NOMO-1 treated with DMSO at 0.1 percent for 48 hours (cell line): ENCODE data around the gene OPN4.

Experiments
- DNase-seq: peaks from one replicate; lab custom pipeline; 2025; ENCODE audit not compliant: unreplicated experiment; lab: John Stamatoyannopoulos, UW

Gene OPN4

DNA sequence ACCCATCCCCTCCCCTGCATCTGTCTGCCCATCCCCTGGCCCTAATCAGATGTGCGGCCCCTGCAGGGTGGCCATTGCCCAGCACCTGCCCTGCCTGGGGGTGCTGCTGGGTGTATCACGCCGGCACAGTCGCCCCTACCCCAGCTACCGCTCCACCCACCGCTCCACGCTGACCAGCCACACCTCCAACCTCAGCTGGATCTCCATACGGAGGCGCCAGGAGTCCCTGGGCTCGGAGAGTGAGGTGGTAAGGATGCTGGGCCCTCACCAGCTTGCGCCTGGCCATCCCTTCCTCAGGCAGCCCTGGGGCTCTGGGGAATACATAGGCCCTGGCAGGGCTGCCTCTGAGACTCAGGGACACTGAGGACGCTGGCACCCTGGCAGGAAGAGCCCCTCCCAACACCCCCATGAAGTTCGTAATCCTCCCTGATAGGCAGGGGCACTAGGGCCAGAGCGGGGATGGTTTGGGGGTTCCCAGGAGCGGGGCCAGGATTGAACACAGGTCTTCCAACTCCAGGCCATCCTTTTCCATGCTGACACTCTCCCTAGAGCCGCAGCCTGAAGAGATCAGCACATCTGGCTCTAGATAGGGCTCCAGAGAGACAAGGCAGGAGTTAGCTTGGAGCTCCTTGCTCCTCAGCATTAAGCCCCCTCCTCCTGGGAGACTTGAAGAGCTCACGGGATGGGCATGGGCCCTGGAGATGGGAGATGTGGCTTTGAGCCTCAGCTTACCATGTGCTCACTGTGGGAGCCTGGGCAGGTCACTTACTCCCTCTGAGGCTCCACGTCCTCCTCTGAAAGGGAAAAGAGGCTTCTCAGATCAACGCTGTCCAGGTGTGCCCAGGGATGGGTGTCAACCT lies 8.1 kb downstream of the OPN4 start:
- no peak for DNase-seq

DNA sequence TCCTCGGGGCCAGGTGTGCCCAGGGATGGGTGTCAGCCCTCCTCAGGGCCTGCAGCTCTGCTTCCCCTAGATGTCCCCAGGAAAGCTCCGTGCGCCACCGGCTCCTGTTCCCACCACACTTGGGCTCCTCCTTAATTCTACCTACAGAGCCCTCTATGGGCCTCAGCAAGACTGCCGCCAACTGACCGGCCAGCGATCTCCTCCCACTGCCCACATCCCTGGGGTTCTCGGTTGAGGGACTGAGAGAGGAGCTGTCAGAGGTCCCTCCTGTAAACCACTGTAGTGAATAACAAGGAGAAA lies 8.6 kb downstream of the OPN4 start:
- no peak for DNase-seq

DNA sequence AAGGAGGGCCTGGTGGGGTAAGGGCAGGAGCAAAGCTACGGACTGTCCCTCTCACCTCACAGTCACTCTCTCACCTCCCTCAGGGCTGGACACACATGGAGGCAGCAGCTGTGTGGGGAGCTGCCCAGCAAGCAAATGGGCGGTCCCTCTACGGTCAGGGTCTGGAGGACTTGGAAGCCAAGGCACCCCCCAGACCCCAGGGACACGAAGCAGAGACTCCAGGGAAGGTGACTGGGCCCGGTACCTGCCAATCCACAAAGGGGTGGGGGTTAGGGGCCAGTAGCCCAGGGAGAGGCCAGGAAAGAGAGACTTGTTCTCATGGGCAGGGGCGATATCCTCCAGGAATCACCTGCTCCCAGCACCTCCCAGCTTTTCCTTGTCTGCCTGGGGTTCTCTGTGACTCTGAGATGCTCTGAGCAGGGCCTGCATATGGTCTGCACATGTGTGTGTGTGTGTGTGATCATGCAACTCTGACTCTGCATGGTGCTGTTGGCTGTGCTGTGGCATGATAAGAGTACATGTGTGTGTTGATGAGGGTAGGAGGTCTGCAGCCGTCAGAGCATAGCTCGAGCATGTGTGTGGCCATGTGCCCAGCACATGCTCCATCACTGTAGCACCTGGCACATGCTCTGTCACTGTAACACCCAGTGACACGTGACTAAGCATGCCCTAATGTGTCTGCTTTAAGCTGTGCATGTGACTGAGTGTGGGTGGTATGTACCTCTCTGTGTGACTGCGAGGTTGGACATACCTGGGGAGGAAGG lies 9.4 kb downstream of the OPN4 start:
- DNase-seq, result no peak

DNA sequence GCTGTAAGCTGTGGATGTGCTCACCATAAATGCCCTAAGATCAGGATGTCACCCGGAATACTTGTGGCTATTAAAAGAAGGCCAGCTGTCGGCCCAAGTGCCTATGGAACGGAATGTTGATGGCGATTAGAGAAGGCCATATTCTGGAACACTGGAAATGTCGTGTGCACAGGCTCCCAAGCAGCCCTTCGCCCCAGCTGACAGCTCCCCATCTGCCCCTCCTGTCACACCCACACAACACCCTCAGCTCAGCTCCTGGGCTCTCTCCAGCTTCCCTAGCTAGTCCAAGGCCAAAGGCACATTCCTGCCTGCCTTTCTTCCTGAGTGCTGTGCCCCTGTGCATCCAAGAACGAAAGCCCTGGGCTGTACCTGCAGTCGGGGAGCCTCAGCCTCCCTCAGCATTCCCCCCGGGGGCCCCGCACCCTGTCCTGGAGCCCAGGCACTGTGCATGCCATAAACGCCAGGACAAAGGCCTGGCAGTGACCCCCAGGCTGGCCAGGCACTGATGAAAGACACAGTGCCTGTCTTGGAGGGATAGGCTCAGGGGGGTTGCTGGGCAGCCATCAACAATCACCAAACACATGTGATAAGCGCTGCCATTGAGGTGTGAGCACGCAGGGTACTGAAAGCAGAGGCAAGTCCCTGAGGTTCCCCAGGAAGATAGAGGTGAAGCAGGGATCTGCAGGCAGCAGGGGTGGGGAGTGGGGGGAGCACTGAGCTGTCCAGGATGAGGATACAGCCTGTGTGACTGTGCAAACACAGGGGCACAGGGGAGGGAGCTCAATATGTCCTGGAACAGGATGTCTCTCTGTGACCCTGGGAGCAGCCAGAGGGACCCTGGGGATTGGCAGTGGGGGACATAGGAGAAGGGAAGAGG lies 10.2 kb downstream of the OPN4 start:
- DNase-seq, result no peak

DNA sequence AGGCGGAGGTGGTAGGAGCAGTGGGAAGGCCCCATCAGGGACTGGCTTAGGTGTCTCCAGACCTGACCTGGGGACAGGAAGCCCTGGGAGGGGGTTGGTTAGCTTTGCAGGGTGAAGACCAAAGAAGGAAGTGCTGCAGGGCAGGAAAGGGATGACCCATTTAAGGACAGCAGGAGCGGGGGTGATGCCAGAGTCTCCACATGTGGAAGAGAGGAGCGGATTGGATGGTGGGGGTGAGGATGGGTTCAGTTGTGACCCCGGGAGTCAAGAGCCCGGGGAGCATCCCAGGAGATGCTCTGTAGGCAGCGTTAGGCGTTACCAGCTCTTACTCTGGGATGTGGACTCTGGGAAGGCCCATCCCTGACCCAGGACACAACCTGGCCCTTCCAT lies 10.9 kb downstream of the OPN4 start:
- DNase-seq, result no peak

DNA sequence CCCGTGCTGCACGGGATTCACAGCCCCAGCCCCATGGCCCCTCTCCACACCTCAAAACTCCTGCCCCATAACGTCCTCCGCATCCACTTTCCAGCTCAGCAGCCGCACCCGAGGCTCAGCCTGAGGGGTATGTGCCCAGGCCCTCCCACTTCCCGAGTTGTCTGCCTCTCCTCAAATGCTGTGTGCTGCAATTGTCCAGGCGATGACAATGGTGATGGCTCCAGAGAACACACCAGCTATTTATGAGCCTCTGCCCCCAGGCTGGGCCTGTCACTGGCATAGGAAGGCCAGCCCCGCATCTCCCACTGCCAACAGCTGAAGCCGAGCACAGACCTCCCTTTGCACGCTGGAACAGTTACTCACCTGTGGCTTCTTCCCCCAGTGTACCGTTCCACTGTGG lies 11.5 kb downstream of the OPN4 start:
- no peak for DNase-seq

DNA sequence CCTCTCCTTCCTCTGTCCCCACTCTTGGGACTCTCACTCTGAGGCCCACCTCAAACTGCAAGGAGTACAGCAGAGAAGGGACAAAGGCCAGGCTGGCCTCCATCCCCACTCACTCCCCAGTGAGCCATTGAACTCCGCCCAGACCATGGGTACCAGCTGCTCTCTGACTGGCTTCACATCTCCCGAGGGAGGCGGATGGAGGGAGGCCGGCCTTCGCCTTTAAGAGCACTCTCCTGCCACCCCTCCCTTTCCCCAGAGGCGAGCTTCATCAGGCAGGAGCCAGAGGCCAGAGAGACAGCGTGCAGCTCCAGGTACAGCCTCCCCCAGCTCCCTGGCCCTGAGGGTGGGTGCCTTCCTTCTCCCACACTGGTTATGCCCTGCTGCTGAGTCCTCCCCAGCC lies 12.2 kb downstream of the OPN4 start:
- DNase-seq, result no peak

DNA sequence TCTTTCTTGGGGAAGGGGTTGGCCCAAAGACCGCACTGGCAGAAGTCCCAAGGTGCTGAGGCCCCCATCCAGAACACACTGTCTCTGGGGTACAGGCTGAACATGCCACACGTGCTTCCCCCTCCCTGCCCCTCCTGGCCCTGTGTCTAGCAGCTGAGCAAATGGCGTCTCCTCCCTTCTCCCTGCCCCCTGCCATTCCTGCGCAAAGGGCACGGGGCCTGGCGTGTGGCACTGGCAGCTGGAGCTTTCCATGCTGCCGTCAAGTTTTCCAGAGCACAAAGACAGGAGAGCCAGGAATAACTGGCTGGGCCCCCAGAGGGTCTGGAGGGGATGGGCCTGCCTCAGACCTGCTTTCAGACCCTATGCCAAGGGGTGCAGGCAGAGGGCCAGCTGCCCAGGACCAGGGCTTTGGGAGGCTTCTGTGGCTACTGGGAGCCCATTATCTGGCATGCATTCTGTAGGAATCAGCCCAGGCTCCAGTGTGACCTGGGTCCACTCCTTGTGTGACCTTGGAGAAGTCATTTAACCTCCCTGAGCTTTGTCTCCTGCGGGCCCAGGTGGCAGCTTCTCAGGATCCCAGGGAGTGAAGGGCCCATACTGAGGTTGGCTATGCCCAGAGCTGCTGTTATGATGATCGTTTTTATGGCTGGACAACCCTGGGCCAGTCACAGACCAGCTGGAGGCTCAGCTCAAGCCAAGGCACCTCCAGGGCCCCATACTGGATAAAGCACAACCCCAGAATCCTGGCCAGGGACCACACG lies 13.3 kb downstream of the OPN4 start:
- no peak for DNase-seq

DNA sequence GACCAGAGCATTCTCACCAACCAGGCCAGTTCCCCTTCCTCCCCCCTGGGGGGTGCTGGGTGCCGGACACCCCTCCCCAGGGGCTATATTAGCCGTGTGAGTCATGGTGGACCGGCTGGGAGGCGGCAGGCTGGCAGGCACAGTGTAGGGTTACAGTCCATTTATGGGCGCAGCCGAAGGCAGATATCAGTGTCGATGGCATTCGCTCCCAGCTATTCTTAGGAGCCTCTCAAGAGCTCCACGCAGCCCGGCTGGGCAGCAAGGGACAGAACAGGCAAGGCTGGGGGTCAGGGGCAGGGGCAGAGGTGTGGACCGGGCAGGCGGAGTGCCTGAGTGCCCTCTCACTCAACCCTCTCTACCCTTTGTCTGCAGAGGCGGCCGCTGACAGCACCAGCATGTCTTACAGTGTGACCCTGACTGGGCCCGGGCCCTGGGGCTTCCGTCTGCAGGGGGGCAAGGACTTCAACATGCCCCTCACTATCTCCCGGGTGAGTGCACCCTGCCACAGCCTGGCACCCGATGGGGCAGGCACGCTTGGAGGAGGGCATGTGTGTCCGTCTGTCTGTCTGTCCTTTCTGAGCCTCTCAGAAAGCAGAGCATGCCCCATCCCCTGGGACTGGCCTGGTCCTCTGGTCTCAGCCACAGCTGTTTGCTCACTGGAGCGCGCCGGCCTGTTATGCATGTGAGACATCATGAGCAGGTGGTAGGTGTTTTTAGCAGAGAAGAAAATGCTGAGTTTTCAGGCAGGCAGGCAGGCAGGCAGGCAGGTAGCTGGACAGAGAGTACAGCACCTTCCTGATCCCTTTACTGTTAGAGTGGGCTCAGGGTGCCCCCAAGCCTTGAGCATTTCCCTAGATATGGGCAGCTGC lies 14.2 kb downstream of the OPN4 start, which contains the start of gene LDB3:
TSS of gene LDB3 (plus strand) at position 215 of the 869 bp plus-strand sequence. CDS start at position 396, 181 bp downstream.
- DNase-seq, result no peak

DNA sequence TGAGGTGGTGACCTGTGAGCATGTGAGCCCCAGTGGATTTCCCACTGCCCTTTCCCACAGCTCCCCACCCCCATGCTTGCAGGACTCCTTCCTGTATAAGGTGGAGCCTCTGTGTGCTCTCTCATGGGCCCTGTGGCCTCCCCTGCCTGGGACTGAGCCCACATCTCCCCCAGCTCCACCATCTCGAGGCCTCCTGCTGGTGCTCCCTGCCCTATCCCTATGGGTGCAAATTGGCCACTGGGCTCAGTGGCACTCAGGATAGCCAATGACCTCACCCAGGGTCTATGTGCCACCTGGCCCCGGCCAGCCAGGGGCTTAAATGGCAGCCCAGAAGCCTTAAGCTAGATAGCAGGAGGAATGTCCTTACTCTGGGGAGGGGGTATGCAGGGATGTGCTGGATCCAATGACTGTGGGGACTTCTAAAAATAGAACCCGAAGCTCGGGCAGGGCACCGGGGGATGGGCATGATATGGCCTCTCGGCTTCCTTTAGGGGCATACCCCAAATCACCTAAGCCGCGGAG lies 16.0 kb downstream of the OPN4 start:
- no peak for DNase-seq

DNA sequence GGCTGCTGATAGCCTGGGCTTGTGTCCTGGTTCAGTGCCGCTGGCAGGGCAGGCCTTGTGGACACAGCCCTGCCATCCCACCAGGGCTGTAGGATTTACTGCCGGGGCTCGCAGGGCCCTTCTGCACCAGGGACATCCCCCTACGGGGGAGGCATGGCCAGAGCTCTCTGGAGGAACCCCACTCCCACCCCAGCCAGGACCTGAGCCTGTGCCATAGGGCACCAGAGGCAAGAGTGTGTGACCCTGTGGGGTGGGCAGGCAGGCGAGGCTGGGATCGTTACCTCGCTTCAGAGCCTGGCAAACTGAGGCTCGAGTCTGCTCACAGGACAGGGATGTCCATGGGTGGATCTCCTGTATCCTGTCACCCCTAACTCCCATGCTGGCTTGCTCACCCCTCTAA lies 16.5 kb downstream of the OPN4 start:
- DNase-seq, result no peak

DNA sequence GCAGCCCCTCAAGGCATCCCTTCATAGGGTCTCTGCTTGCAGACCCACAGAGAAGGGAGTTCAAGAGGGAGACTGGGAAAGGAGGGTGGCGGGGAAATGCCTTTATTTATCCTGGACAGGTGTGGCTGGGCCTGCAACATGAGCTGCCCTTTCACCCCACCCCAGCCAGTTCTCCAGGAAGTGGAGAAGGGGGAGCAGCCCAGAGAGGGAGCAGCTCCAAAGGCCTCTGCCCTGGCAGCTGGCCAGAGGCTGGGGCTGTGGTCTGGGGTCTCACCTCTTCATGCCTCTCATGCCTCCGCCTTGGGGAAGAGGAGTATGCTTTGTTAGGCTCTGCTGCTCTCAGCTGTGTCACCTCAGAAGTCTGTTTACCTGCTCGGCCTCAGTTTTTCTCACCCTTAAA lies 17.1 kb downstream of the OPN4 start:
- DNase-seq, result no peak

DNA sequence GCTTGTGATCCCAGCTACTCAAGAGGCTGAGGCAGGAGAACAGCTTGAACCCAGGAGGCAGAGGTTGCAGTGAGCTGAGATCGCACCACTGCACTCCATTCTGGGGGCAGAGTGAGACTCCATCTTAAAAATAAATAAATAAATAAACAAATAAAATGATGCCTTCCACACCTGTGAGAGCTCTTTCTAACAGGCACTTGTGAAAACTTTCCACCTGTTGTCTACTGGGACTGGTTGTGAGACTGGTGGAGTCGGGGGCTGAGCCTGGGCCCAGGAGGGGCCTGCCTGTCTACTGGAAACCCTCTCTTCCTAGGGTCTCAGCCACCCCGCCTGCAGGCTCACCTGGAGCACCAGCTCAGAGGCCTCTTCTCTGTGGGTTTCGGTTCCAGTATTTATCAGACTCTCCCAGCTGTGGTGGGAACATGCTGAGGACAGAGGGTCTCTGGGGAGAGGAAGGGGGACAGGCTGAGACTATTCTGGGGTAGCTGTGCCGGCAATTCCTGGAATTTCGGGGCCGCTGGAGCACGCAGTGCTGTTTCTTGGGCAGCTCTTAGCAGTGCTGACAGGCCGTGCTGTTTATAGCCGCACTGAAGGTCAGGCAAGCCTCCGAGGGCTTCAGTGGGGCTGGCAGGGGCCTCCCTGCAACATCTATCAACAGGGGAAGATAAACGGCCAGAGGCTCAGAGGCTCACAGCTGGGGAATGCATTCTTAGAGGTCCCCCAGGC lies 17.8 kb downstream of the OPN4 start:
- no peak for DNase-seq

DNA sequence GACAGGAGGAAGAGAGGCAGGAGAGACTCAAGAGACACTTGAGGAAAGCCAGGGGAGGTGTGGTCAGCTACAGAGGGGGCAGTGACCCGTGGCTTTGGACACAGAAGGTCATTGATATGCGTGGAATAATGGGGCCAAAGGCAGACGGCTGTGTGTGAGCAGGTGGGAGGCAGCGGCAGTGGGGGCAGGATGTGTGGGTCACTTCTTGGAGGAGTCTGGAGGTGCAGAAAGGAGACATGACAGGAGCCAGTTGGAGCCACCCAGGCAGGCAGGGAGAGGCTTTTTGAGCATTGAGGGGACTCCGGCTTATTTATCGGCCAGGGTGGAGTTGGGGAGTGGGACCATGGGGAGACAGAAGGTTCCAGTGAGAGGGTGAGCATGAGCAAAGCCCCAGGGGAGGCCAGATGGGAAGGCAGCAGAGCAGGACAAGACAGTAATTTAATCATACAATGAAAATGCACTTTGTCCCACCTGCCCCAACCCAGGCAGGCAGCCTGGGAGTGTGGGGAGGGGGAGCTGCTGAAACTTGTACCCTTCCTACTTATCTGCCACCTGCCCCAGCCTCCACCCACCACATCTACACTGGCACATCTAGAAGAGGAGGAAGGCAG lies 19.0 kb downstream of the OPN4 start:
- no peak for DNase-seq

DNA sequence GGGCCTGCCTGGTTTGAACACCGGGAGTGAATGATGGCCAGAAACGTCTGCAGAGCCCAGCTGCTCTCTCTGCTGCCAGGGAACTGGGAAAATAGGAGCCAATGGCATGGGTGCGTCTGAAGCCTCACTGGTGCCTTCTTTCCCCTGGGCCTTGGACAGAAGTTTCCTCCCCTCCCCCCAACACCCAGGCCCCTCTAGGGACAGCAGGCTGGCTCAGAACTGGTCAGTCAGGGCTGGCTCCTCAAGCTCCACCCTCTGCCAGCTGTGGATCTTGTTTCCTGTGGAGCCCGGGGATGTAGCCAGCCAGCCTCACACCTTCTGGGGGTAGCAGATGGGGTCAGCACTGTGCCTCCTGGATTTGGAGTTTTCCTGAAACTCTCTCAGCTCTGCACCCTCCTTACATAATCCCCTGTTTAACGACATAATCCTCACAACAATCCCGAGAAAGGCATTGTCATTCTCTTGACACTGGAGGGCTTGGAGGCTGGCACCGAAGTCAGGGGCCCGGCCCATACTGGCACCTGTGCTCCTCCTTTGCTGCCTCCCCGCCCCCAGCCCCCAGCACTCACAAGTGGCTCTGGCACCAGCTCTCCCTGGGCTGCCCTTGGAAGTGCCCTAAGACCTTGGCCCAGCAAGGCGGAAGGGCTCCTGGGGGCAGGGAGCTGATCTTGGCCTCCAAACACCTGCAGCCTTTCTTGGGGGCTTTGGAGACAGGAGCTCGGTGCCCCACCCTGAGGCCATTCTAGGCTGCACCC lies 19.7 kb downstream of the OPN4 start:
- DNase-seq, result no peak

DNA sequence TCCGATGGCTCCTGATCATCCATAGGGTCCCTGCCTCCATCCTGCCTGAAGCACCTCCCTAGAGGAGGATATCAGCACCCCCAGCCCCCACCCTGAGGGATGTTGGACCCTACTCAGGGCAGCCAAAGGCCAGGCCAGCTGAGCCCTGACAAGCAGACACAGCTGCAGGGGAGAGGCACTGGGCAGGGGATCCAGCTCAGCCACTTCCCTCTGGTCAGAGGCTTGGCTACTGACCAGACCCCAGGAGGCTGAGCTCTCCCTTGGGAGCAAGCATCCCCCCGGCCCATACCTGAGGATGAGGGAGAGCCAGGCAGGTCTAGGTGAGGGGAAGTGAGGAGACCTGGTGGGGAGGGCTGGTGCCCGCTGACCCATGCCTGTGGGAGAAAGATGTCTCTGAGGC lies 20.6 kb downstream of the OPN4 start:
- no peak for DNase-seq

DNA sequence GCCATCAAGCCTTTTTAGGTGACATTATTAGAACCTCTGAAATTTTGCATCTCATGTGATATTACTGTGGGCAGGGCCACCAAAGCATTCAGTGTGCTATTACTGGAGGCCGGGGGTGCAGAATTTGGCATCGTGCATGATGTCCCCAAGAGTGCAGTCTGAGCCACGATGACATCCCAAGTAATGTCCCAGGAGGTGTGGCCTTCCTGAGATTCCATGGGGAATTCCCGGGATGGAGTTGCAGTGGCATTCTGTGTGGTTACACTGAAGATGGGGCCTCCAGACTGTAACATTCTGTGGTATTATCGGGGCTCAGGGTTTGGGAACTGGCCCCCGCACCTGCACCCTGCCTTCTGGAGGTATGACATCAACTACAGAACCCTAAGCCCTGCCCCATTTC lies 23.0 kb downstream of the OPN4 start:
- DNase-seq, result no peak
